ENCODE measurements around the gene ERGIC1. TPM values are rescaled to one million over a fixed set of nuclear protein-coding genes. Genes with fewer than 3 reads are reported as not detected.
"Not testable (repeated sequence)": the region's sequence is repeated elsewhere in the genome, so short reads cannot be mapped to it uniquely, and the experiment has no call there.

Gene ERGIC1
- total RNA-seq, 1 donor from 2014 or later = 57.9 TPM

- DNase-seq (ENCODE audit: low read depth in 2 of 2) = peak in 1 of 2 donors; percentile 38
Observed at GRCh38 chr5:172800088-172800551, 33.9 kb upstream of the ERGIC1 start.

- no peak for DNase-seq (ENCODE audit: low read depth in 2 of 2)
Observed at GRCh38 chr5:172801179-172801671, 32.8 kb upstream of the ERGIC1 start.

GRCh38 chr5:172802112-172802511 is 31.9 kb upstream of the ERGIC1 start:
- no peak for DNase-seq (ENCODE audit: low read depth in 2 of 2)

- DNase-seq (ENCODE audit: low read depth in 2 of 2) = no peak
Observed at GRCh38 chr5:172802567-172803176, 31.4 kb upstream of the ERGIC1 start.

GRCh38 chr5:172805018-172805683 is 28.9 kb upstream of the ERGIC1 start:
- DNase-seq (ENCODE audit: low read depth in 2 of 2) = no peak

- no peak for DNase-seq (ENCODE audit: low read depth in 2 of 2)
Observed at GRCh38 chr5:172805736-172806255, 28.3 kb upstream of the ERGIC1 start.

GRCh38 chr5:172806897-172807672 is 27.0 kb upstream of the ERGIC1 start:
- peak; percentile 87 to 91 for DNase-seq (ENCODE audit: low read depth in 2 of 2)

GRCh38 chr5:172807766-172808311 is 26.2 kb upstream of the ERGIC1 start:
- no peak for DNase-seq (ENCODE audit: low read depth in 2 of 2)

GRCh38 chr5:172809774-172810173 is 24.3 kb upstream of the ERGIC1 start:
- no peak for DNase-seq (ENCODE audit: low read depth in 2 of 2)

- DNase-seq (ENCODE audit: low read depth in 2 of 2) = not testable (repeated sequence)
Observed at GRCh38 chr5:172810996-172811395, 23.1 kb upstream of the ERGIC1 start.

- DNase-seq (ENCODE audit: low read depth in 2 of 2) = no peak
Observed at GRCh38 chr5:172815631-172816030, 18.4 kb upstream of the ERGIC1 start.

GRCh38 chr5:172816925-172817562 is 17.0 kb upstream of the ERGIC1 start:
- DNase-seq (ENCODE audit: low read depth in 2 of 2) = peak in 1 of 2 donors; percentile 56

- no peak for DNase-seq (ENCODE audit: low read depth in 2 of 2)
Observed at GRCh38 chr5:172817664-172818063, 16.4 kb upstream of the ERGIC1 start.

- no peak for DNase-seq (ENCODE audit: low read depth in 2 of 2)
Observed at GRCh38 chr5:172818081-172818480, 16.0 kb upstream of the ERGIC1 start.

GRCh38 chr5:172819569-172819968 is 14.5 kb upstream of the ERGIC1 start:
- DNase-seq (ENCODE audit: low read depth in 2 of 2) = no peak

- no peak for DNase-seq (ENCODE audit: low read depth in 2 of 2)
Observed at GRCh38 chr5:172820046-172820767, 13.8 kb upstream of the ERGIC1 start.

- DNase-seq (ENCODE audit: low read depth in 2 of 2) = no peak
Observed at GRCh38 chr5:172821340-172821985, 12.6 kb upstream of the ERGIC1 start.

GRCh38 chr5:172823840-172824362 is 10.2 kb upstream of the ERGIC1 start:
- DNase-seq (ENCODE audit: low read depth in 2 of 2) = no peak

GRCh38 chr5:172825610-172826204 is 8.3 kb upstream of the ERGIC1 start:
- no peak for DNase-seq (ENCODE audit: low read depth in 2 of 2)
